Skin of body (tissue), 2 donors: Measurements from ENCODE around the gene PCDH19. TPM values are rescaled to one million over a fixed set of nuclear protein-coding genes. Genes with fewer than 3 reads are reported as not detected.

Experiments
- DNase-seq: peaks from one replicate; lab custom pipeline; 2025; lab: John Stamatoyannopoulos, UW
- total RNA-seq: library from RNA; depleted of rRNA; stranded (reverse); fragments of >200 nt; gene quantifications from one replicate; pipeline ENCODE4 v1.2.3, GENCODE V29; 2014

Gene PCDH19
- total RNA-seq, 1 donor from 2014 or later = 3.5 TPM

DNA sequence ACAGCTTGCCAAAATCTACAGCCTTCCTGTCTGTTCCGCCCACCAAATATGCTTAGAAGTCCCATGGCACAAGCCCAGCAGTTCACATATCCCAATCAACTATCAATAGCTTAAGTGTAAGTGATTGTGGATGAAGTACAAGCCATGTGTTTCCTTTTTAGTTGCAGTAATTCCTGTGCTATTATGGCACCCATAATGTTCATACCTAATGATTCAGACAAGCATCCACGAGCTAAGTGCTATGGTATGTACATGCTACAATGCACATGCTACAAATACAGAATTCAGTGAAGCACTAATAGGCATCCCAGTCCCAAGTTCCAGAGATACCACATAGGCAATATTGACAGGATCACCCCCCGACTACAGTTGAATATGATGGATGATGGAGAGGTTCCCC lies 94.5 kb downstream of the PCDH19 start:
- no peak for DNase-seq

DNA sequence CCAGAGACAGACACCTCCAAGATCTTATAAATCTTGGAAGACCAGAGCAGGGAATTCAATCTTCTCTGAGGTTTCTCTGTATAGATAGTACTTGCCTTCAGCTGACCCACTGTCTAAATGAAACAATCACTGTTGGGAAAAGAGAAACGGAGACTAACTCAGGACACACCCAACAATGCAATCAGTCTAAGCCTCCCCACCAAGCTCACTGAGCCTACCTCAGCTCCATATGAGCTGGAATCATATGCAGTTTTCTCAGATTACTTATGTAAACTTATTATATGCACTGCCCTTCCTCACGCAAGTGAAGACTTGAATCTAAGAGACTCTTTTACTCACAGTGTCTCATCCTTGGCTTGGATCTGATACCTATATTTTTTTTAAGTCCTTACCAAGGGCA lies 110.5 kb downstream of the PCDH19 start:
- DNase-seq = no peak

DNA sequence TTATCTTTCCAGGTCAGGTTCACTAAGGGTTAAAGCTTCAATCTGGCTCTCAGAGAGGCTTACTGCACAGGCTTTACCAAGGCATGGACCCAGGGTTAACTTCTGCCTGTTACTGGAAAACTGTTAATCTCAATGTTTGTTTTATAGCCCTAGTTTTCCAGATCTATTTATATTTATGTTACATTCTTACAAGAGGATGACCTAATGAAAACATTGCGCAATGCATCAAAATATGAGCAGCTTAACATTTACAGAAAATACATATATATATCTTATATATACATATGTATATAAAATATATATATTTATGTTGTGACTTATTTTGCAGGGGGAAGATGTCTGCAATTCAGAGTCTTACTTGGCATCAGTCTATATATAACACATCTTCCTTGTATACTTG lies 112.3 kb downstream of the PCDH19 start:
- DNase-seq = no peak

DNA sequence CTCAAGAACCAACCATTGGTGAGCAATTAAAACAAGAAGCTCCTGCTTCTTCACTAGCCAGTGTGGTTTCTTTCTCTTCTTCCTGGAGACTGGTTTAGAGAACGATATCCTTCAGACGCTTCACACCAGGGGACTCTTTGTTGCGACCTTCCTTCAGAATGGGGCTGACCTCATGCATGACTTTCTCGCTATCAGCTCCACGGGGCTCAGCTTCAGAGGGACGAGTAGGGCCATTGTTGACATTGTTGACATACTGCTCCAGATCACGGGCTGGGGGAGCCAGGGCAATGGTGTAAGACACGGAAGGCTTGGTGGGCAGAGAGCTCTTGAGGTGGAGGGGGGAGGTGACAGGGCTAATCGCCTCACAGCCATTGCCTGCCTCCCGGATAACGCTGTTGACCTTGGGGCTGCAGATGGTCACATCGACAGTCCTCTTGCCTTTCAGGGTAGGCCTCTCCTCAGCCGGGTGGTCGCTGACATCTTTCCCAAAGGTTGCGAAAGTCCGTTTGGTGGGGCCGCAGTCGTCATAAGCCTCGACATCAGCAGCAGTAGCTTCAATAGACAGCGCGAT lies 113.8 kb downstream of the PCDH19 start:
- DNase-seq = no peak

DNA sequence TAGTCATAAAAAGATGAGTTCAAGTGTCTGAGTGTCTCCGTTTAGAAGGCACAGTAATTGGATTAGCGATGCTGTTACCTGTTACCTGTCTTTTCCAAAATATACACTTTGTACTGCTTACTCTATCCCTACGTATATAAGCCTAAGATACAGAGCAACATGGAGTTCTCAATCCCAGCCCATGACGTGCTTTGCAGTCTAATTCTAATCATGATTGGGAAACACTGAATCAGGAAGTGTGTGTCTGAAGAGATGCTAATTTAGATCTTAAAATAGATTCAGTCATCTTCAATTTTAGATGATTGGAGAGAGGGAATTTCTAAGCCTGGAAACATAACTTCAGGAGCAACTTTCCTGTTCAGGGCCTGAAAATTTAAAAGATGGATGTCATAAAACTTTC lies 115.1 kb downstream of the PCDH19 start:
- DNase-seq = no peak

DNA sequence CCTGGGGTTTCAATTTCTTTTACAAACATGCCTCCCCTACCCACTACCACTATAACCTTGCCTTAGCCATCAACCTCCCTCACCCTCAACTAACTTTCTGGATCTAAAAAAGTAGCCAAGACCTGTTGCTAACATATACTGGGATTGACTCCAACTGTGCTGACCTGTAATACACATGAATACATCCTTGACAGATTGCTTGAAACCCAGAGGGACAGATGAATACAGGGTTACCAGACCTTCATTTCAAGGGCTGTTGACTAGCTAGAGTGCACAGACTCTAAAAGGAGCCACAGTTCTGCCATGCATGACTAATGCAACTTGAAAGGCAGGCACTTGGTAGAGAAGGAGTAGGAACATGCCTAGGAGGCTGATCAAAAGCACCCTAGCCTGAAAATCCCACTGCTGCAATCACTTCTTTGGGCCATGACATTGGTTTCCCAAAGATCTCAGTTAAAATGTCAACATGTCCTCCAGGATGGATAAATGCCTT lies 121.0 kb downstream of the PCDH19 start:
- no peak for DNase-seq

DNA sequence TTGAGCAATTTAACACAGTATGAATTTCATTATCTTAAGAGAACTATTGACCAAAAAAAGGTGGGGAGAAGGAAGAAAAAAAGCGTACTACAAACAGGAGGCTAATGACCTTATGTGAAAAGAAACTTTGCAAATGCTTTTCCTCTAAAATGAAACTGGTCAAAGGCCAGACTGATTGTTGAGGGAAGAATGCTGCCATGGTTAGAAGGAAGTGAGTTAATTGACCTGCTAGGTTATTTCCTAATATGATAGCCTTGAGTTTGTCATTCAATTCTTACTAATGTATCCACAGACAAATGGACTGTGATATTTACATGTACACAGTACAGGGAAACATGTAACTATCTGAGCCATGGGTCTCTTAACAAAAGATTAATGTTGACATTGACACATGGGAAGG lies 132.8 kb downstream of the PCDH19 start:
- no peak for DNase-seq

DNA sequence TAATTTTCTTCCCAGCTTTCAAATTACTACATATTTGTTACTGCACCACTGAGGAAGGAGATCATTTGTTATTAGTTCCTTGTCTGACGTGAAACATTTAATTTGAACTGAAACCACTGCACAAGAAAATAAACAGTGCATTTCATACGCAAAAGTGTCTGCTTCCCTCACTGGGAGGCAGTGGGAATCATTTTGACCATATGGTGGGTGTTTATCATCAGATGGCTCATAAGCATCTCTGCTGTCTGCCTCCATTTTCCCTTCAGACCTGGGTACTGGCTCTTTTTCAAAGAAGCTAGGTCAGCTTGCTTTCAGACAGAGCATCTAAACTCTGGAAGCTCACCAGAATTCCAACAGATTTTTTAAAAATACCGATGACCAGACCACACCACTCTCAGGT lies 135.2 kb downstream of the PCDH19 start:
- no peak for DNase-seq

DNA sequence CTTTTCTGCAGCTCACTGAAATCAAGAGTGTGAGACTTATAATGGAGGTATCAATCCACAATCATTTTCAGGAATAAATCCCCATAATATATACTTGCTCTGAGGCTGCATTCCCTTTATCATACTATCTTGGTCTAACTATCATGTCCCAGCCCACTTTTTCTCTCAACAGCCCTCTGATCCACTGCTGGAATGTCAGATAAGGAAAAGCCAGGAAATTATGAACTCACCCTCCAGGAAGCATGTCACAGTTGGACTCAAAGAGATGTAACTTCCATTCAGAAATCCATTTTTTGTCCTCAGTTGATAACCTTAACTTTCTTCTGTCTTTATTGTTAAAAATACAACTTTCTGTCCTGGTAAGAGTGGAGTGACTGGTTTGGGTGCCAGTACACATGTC lies 144.9 kb downstream of the PCDH19 start:
- DNase-seq = no peak

DNA sequence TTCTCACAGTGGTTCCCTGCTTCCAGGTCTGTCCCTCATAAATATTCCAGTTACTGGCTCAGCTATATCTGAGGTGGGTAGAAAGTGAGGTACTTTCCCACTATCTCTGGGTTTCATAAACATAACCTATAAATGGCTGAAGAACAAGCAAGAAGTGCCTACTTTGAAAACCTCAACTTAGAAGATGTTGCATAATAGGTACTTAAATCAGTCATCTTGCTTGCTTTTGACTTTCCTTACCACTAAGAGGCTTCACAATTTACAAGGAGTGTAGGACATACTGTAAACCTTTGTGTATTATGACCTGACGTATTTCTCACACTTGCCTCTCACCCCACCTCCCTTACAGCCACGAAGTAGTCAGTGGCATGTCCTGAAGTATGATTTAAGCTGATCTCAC lies 145.9 kb downstream of the PCDH19 start:
- DNase-seq = no peak

DNA sequence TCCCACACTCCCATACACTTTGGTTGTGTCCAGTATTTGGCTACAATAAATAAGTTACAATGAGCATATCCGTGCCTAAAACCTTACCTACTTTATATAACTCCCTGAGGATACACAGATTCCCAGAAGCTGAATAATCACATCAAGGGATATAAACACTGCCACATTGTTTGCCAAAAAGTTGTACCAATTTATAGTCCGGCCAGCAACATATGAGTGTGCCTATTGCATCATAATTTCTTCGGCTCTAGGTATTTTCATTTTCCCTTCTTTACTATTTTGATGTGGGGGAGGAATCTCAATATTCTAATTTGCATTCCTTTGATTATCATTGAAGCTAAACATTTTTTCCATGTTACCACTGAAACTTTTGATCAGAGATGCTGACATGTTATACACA lies 146.4 kb downstream of the PCDH19 start:
- DNase-seq = no peak

DNA sequence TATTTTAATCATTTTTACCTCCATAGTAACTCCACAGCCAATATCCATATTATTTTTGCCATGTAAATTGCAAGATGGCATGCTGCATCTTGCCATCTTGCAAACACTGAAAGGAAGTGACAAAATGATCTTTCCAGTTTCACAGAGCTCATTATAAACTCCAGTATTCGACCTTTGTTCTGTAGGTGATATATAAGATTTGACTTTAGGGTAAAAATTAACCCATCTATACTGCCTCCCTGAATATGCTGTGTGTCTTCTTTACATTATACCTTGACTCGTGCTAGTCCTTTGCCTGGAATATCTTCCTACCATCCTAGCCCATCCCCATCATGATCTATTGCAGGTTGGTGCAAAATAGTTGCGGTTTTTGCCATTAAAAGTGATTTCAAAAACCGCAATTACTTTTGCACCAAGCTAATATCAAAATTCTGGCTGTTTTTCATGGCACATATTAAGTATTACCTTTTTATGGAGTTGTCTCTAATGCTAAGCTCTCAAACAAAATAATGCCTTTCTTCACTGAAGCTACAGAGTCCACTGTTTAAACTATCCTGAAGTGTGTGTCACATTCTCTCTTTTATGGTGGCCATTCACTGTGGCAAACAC lies 161.1 kb downstream of the PCDH19 start:
- no peak for DNase-seq

DNA sequence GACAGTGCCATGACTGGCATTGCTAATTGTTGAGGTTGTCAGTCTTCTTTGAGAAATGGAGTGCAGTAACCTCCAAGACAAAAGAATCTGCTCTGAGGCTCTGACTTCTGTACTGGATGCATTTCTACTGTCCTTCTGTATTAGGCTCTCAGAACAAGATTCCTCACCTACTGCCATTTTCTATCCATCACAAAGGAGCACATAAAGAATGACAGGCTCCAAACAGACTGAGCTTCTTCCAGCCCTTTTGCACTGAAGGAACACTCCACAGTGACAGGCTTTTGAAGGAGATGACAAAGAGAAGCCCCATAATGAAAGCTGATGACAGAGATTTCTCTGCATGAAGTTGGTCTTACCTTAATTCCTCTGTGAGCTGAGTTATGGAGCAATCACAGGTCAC lies 162.2 kb downstream of the PCDH19 start:
- no peak for DNase-seq

DNA sequence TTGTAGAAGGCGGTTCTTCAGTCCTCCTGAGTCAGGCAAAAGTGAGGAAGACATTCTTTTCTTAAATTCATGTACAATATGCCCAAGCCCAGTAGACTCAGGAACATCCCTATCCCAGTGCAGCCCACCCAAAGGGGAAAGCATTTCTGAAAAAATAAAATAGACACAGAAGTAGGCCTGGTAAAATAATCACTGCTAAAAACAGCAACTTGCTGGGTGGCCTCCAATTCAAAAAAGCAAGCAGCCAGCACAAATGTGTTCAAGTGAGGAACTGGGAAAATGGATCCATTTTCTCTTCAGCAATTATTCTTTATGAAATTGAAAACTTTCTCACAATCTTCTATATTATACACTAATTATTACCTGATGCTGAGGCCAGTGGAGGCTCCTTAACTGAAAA lies 165.4 kb downstream of the PCDH19 start:
- no peak for DNase-seq

Other genes with a start within 250 kb of the PCDH19 start
- 19.6 TPM for gene TNMD, start 174.7 kb upstream of the PCDH19 start, total RNA-seq
- gene TSPAN6, start 226.5 kb upstream of the PCDH19 start, total RNA-seq = 29.3 TPM
- 11.2 TPM for gene SRPX2, start 233.9 kb upstream of the PCDH19 start, total RNA-seq